PC-3 (cell line): ENCODE data around the gene ITGB4. TPM values are rescaled to one million over a fixed set of nuclear protein-coding genes. Genes with fewer than 3 reads are reported as not detected.
"Not testable (repeated sequence)": the region's sequence is repeated elsewhere in the genome, so short reads cannot be mapped to it uniquely, and the experiment has no call there.

Experiments used
- ATAC-seq: fragments of 200-7000 bp; cut with Tn5 transposase; 2 replicates; pipeline ENCODE4 v1.9.1; 2020; ENCODE audit warnings: mild to moderate bottlenecking, moderate library complexity
- BruUV-seq: library from RNA; stranded (reverse); fragments of 400-500 nt; replicated peaks from 2 replicates; lab custom pipeline; 2021; lab: Mats Ljungman, UMichigan
- CTCF ChIA-PET: fragments of 300-600 bp; sonication (Branson Sonifier 250); formaldehyde crosslinking; loops from one replicate; lab custom pipeline; 2022; ENCODE audit warnings: antibody characterized with exemption; lab: Charles Lee
- POLR2A ChIA-PET: fragments of 300-600 bp; sonication (Branson Sonifier 250); formaldehyde crosslinking; loops from one replicate; lab custom pipeline; 2022; ENCODE audit warnings: antibody characterized with exemption; ENCODE audit not compliant: unreplicated experiment; lab: Charles Lee
- DNase-seq: peaks from one replicate; pipeline ENCODE4 v3.0.0-alpha.2; 2015
- H2AFZ ChIP-seq: fragments of 300-600 bp; sonication (generic); 2 replicates; pipeline ENCODE4 v1.6.0; 2016; ENCODE audit warnings: antibody characterized with exemption, low read length
- H3F3A ChIP-seq: fragments of 300-600 bp; sonication (generic); one replicate; pipeline ENCODE4 v1.6.0; 2017; ENCODE audit warnings: antibody characterized with exemption, low read length, control low read depth, mild to moderate bottlenecking; ENCODE audit not compliant: unreplicated experiment
- H3K27ac ChIP-seq: fragments of 300-600 bp; sonication (generic); 2 replicates; pipeline ENCODE4 v1.5.1; 2016; ENCODE audit warnings: mild to moderate bottlenecking, low read length
- H3K27me3 ChIP-seq: fragments of 300-600 bp; sonication (generic); 2 replicates; pipeline ENCODE4 v1.6.1; 2016; ENCODE audit warnings: low read length, mixed read lengths
- H3K36me3 ChIP-seq: fragments of 300-600 bp; sonication (generic); 2 replicates; pipeline ENCODE4 v1.6.1; 2016; ENCODE audit warnings: low read depth, mixed run types, low read length, mixed read lengths
- H3K4me1 ChIP-seq: fragments of 300-600 bp; sonication (generic); 2 replicates; pipeline ENCODE4 v1.5.1; 2016; ENCODE audit warnings: low read length; ENCODE audit not compliant: insufficient read depth
- H3K4me2 ChIP-seq: fragments of 300-600 bp; sonication (generic); 2 replicates; pipeline ENCODE4 v1.6.0; 2016; ENCODE audit warnings: low read length
- H3K4me3 ChIP-seq: fragments of 300-600 bp; sonication (generic); 2 replicates; pipeline ENCODE4 v1.5.1; 2016; ENCODE audit warnings: mild to moderate bottlenecking, low read length, mixed read lengths
- H3K79me2 ChIP-seq: fragments of 300-600 bp; sonication (generic); 2 replicates; pipeline ENCODE4 v1.6.1; 2017; ENCODE audit warnings: low read length, mixed read lengths
- H3K9ac ChIP-seq: fragments of 300-600 bp; sonication (generic); 2 replicates; pipeline ENCODE4 v1.6.0; 2016; ENCODE audit warnings: mild to moderate bottlenecking, low read length
- H3K9me2 ChIP-seq: fragments of 300-600 bp; sonication (generic); replicated peaks from 2 replicates; pipeline ENCODE4 v1.6.1; 2016; ENCODE audit warnings: mixed run types, low read length, mixed read lengths
- H3K9me3 ChIP-seq: fragments of 300-600 bp; sonication (generic); 2 replicates; pipeline ENCODE4 v1.6.1; 2016; ENCODE audit warnings: low read length, mixed read lengths
- H4K20me1 ChIP-seq: fragments of 300-600 bp; sonication (generic); 2 replicates; pipeline ENCODE4 v1.6.1; 2016; ENCODE audit warnings: low read length, mixed read lengths
- CTCF ChIP-seq: fragments of 300-600 bp; sonication (generic); conservative IDR thresholded peaks from 2 replicates; pipeline ENCODE4 v1.5.1; 2017; ENCODE audit warnings: antibody characterized with exemption, low read depth, mild to moderate bottlenecking, low read length
- EZH2 ChIP-seq: fragments of 300-600 bp; sonication (generic); IDR thresholded peaks from one replicate; pipeline ENCODE4 v1.6.1; 2017; ENCODE audit warnings: antibody characterized with exemption, mild to moderate bottlenecking, low read length; ENCODE audit not compliant: unreplicated experiment
- EZH2phosphoT487 ChIP-seq: fragments of 300-600 bp; sonication (generic); IDR thresholded peaks from 2 replicates; pipeline ENCODE4 v1.6.1; 2018; ENCODE audit warnings: mild to moderate bottlenecking, antibody characterized with exemption, low read length, borderline replicate concordance
- intact Hi-C: fragments of 100-400 bp; cut with micrococcal nuclease; formaldehyde crosslinking; loops from 2 replicates; pipeline ENCODE4 v1.9.0; 2023
- total RNA-seq: library from RNA; depleted of rRNA; stranded (reverse); fragments of >200 nt; gene quantifications from 2 replicates; pipeline ENCODE4 v1.2.3, GENCODE V29; 2014

ITGB4 gene
- total RNA-seq, 1 experiment from 2014 or later, result 273 TPM

- Histone ChIP-seq H2AFZ (no peak overlapping the region), H3K9me2 (no peaks in the 10 kb centered on the region), H3K36me3 (peaks cover 30% of the 10 kb centered on the region), H4K20me1 (peaks cover 31% of the 10 kb centered on the region), H3K9ac (peak overlapping the region; percentile 92; the same call in 1 of the 2 replicates), H3K4me2 (peak overlapping the region; percentile 92), H3K79me2 (peaks cover 31% of the 10 kb centered on the region), H3K27me3 (no peaks in the 10 kb centered on the region), H3F3A (peaks cover 16% of the 10 kb centered on the region), H3K4me3 (peak overlapping the region; percentile 81), H3K27ac (no peak overlapping the region), H3K9me3 (no peaks in the 10 kb centered on the region), H3K4me1 (peaks cover 28% of the 10 kb centered on the region)
- no peak for TF ChIP-seq CTCF
- TF ChIP-seq EZH2, result no peak
- TF ChIP-seq EZH2phosphoT487, result no peak
- ChIA-PET POLR2A (interaction anchor here (0.6 kb wide), 1 partner anchor 208 kb away, joined by 4 read pairs; no protein-coding TSS in a partner anchor), CTCF (no interaction called here)
- no TSS peak for BruUV-seq
- intact Hi-C loops, result no loop called here
- ATAC-seq, result no peak
- DNase-seq, result no peak
Observed at GRCh38 chr17:75777296-75777922, 56.1 kb downstream of the ITGB4 start.

GRCh38 chr17:75778066-75778860 is 57.0 kb downstream of the ITGB4 start:
- Histone ChIP-seq H3K36me3 (peaks cover 30% of the 10 kb centered on the region), H3K4me3 (peak overlapping the region; percentile 81), H3K79me2 (peaks cover 31% of the 10 kb centered on the region), H3K4me1 (peaks cover 36% of the 10 kb centered on the region), H3F3A (peaks cover 22% of the 10 kb centered on the region), H4K20me1 (peaks cover 31% of the 10 kb centered on the region), H3K9ac (peak overlapping the region; percentile 92), H3K4me2 (peak overlapping the region; percentile 92)
- CTCF ChIA-PET, ATAC-seq, H2AFZ ChIP-seq, H3K9me2 ChIP-seq, BruUV-seq, intact Hi-C loops, DNase-seq, H3K27ac ChIP-seq, H3K27me3 ChIP-seq, H3K9me3 ChIP-seq: not testable (repeated sequence)
- POLR2A ChIA-PET, result interaction anchor here (0.6 kb wide), 2 partner anchors 65 to 208 kb away, joined by 4 to 8 read pairs; no protein-coding TSS in a partner anchor

- Histone ChIP-seq H3K36me3 (peaks cover 30% of the 10 kb centered on the region), H3K9me3 (no peaks in the 10 kb centered on the region), H2AFZ (no peak overlapping the region), H3K4me1 (peaks cover 41% of the 10 kb centered on the region), H3F3A (peaks cover 27% of the 10 kb centered on the region), H3K27me3 (no peaks in the 10 kb centered on the region), H3K79me2 (peaks cover 31% of the 10 kb centered on the region), H3K4me2 (peak overlapping the region; percentile 92), H3K4me3 (peak overlapping the region; percentile 81), H3K9ac (peak overlapping the region; percentile 92), H3K27ac (peak overlapping the region; percentile 88), H3K9me2 (no peaks in the 10 kb centered on the region), H4K20me1 (peaks cover 31% of the 10 kb centered on the region)
- intact Hi-C loops, result no loop called here
- DNase-seq (no peak), ATAC-seq (no peak)
- ChIA-PET POLR2A (interaction anchor here (0.6 kb wide), 1 partner anchor 65 kb away, joined by 8 read pairs; no protein-coding TSS in a partner anchor), CTCF (no interaction called here)
- TF ChIP-seq EZH2 (no peak), CTCF (peak; percentile 69)
- TSS peak; percentile 40 for BruUV-seq
Observed at GRCh38 chr17:75778861-75779249, 57.6 kb downstream of the ITGB4 start.
